GM19099 (cell line): ENCODE results near the gene STN1.

Experiments
- POLR2A ChIP-seq: IDR thresholded peaks from 3 replicates; pipeline ENCODE4 v1.6.1; 2011; ENCODE audit warnings: low read depth; ENCODE audit not compliant: insufficient read length; ENCODE audit errors: extremely low read depth

STN1 gene

DNA sequence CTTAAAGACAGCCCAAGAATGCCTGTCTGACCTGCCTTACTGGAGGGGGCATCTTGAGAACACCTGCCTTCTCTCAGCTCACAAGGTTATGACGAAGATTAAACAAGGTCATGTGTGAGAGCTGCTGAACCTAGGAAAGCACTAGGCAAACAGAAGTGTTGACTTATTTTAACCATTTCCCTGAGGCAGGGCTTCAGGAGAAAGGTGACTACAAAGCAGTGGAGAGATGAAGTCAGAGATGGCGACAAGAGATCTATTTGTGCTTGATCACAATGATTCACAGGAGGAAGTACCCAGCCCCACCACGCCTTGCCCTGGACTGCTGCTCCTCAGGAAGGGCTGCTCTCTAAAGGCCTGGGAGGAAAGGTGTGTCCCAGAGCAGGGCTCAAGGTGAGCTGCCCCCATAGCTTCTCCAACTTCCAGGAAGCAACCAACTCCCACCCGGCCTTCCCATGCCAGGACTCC lies 27.8 kb downstream of the STN1 start:
- TF ChIP-seq POLR2A: no peak

DNA sequence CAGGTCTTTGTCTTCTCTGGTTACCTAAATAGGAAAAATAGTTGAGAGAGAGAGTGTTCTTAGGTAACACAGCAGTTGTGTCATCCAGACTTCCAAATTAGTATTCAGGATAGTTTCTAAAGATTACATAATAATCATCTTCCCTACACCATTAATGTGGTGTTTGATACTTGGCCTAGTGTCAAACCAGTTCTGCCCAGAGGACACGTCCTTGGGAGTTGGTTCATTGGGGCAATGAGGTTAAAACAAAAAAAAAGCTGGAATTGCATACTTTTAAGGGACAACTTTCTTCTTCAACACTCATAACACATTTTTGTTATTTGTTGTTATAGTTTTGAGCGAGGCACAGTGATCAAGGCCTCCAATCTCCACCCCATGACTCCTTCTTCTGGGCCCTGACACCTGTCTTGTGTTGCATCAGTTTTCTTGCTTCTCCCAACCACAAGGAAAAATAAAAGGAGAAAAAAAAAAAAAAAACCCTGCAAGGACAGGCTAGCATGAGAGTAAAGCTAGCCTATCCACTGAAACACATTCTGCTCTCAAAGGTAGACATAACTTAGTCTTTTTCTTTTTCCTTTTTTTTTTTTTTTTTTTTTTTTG lies 28.8 kb downstream of the STN1 start:
- TF ChIP-seq POLR2A: no peak

DNA sequence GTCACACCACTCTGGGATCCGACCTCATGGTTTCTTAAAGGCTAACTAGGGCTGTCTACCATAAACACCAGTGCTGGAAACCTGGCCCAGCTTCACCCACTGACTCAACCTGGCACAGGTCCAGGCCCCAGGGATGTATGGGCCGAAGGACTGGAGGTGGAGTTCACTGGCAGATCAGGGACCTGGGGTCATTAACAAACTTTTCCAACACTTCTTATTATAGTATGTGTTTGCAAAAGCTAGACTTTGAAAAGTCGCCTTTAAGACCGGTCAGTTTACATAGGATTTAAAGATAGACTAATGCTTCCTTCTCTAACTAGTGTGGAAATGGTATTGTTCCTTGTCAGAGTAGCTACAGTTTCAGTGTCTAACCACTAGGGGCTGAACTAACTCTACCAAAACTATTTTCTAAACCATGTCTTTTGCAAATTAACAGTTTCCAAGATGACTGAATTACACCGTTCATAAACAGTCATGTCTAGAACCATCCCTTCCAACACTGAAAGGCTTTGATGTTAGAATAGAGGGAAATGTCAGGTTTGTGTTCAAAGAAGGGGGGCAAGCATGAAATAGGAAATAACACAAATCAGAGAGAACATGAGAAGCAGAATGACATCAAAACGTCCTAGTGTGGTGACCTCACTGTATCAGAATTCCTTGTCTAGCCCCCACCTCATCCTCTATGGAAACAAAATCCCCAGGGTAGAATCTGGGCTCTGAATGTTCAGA lies 29.7 kb downstream of the STN1 start:
- TF ChIP-seq POLR2A: no peak

DNA sequence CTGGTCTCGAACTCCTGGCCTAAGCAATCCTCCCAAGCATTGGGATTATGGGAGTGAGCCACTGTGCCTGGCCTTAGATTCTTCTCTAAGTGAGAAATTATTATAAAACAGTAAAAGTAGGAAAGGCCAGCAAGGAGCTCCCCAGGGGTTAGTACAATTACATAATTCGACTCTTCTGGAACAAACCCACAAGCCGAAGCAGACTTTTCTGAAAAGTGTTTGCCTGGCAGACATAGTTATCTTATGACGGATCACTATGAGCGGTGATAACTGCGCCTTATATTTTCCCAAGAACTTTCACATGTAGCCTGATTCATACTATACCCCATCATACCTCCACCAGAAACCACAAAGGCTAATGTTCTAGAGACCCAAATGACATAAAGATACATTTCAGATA lies 32.4 kb downstream of the STN1 start:
- TF ChIP-seq POLR2A: no peak

DNA sequence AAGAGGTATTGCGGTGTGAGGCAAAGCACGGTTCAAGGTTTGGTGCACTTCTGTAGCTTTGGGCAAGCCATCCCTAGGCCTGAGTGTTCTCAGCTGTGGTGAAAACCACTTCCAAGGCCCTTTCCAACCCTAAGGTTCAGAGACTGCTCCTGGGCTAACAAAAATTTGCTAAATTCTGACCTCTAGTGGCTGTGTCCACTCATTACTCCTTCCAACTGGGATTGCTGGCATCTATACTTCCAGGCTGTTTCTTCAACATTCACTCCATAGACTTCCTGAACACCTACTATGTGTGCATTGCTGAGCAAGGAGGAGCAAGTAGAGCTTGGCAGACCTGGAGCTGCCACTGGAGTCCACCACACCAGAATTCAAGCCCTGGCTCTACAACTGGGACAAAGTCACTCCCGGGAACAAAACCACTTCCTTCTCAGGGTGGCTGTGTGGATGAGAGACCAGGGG lies 33.3 kb downstream of the STN1 start:
- TF ChIP-seq POLR2A: no peak

DNA sequence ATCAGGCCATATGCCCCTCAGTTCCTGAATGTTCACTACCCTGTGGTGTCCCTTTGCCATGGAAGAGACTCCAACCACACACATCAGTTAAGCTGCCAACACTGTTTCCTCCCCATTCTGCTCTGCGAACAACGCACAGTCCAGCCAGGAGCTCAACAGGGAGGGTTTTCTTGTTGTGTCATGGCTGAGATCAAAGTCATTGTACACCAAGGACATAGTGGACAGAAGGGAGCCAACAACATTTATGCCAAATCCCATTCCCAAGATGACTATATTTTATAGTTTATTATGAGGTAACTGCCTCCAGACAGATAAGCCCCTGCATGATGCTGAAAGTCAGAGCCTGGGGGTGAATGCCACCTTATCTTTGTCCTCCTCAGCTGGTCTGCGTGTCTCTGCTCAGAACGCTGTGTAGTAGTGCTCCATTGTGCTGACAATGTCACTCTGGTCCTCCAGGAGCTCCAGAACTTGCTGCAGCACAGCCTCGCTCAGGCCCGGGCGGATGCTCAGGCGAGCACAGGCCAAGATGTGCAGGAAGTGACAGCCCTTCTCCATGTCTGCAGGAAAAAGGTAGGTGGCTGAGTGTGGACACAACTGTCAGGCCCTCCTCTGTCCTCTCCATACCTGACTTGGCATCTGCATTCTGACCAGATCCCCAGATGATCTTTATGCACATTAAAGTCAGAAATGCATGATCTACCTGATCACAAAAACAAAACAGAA lies 35.5 kb downstream of the STN1 start:
- no peak for TF ChIP-seq POLR2A

DNA sequence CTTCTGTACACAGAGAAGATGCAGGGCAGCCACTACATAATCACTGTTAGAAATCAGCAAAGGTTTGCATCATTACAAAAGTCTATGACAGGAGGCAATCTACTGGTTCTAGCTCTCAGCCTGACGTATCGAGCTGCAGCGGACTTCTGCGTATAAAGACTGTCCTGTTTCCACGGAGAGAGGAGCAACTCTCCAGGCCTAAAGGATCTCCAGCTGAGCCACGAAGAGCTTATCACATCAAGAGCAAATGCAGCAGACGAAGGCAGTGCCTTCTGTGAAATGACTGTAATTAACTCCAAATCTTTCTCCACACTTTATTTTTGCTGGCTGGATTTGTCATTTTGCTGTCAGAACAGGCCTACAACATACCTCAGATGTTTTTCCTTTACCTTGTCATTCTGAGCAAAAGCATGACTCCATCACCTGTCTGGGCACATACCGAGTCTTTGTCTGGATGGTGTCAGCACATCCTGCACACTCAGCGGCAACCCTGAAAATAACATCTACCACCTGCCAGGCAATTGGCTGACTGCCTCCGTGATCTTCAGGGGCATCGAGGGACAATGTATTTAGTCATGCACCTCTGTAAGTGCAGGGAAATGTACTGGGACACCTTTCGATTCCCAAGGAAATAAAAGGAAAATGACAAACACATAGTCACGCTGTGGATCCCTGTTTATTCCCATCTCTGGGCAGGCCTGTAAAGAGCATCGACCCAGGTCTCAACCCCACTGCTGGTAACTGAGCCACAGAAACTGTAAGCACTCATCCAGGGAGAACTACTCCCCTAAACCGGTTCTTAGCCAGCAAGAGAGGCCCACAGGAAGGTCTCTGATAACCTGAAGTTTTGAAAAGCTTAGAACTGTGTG lies 36.3 kb downstream of the STN1 start:
- no peak for TF ChIP-seq POLR2A

DNA sequence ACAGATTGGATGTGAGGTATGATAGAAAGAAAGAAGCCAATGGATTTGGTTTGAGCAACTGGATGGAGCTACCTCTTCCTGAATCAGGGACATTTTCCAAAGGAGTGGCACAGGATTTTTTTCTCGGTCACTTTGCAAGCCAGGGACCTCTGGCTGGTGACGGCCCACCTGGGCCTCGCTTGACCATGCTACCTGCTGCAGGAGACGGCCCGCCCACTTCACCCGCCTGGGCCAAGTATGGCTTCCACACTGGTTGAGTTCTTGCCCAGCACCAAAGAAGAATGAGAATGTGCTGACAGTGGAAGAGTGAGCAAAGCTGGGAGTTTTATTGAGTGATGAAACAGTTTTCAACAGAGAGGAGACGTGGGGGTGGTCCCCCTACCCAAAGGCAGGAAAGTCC lies 38.2 kb downstream of the STN1 start:
- TF ChIP-seq POLR2A: no peak

DNA sequence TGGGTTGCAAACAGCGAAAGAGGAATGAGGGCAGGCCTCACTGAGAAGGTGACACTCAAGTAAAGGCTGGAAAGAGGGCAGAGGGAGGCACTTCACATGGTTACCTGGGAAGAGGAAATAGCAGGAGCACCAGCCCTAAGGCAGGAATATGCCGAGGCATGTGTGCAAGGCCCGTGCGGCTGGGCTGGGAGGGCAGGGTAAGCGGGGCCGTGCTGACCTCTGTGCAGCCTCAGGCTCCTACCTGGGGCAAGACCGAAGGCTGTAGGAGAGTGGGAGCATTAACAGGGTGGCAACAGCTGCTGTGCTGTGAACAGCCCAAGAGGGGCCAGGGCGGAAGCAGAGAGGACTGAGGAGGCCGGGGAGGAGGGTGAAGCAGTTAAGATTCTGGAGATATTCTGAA lies 38.6 kb downstream of the STN1 start:
- TF ChIP-seq POLR2A: no peak

DNA sequence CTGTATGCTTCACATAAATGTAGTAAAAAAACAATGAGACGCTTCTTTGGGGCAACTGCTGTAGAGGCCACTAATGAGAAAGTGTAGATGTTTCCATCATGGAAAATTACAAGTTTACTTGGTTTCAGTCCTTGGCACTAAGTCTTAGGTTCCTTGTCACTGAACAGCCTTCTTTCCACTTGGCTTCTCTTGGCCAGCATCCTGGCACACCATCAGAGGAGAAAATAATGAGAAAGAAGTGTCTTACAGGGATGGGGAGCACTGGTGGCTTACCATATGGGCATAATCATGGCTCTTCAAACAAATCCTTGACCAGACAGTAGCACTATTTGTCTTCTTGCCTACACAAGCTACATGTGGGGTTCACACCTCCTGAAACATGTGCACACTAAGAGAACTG lies 40.1 kb downstream of the STN1 start:
- TF ChIP-seq POLR2A: no peak

DNA sequence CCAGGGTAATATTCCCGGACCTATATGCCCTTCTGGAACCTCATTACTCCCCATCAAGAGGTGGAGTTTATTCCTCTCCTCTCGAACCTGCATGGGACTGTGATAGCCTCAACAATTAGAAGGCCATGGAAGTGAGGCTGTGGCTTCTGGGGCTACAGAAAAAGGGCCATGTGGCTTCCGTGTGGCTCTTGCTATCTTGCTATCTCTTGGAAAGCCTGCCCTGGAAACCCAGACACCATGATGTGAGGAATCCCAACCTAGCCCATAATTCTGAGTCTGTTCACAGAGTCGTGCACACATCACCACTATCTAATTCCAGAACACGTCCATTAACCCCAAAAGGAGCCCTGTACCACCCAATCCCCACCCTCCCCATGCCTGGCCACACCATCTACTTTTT lies 41.8 kb downstream of the STN1 start:
- no peak for TF ChIP-seq POLR2A

DNA sequence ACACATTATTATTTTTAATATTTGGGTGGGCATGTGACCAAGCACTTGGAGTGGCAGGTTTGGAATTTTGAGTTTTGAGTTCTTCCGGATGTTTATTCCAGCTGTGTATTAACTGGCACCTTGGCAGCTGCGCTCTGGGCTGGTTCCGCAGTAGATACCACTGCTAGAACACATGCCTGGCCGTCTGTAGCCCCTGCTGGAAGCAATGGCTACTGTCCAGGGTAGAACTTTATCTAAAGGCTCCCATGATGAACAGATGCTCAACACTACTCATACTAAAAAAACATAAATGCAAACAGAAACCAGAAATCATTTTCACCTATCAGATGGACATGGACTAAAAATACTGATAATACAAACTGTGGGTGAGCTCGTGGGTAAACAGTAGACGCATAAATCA lies 43.3 kb downstream of the STN1 start:
- no peak for TF ChIP-seq POLR2A

DNA sequence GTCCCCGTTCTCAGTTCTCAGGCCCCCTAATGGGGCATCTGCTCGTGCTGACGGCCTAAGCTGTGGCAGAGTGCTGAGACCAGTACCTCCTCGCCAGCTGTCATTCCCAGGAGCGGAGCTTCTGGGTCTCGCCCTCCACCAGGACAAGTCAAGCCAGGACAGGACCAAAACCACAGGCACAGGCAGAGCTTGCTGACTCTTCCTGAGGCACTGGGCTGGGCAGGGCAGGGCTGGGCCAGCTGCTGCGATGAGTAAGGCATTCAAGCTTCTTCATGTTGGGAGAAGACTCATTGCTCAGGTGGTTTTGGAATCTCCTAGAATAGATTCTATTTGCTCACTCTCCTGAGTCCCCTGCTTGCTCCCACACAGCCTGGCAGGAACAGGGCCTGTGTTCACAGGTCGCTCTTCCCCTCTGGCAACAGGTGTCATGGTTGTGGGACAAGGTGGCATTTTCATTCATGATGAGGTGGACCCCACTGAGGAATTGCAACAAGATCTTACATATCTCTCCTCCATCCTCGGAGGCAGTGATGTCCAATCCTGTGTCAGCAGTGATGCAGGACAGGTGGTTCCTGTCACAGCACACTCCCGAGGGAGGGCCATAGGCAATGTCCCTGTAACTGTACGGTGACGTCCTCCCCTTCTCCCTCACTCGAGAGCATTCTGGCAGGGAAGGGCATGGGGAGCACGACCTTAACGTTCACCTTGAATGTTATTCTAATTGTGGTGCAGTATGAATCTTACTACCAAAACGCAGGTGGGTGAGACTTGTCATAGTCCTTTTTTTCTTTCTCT lies 45.6 kb downstream of the STN1 start:
- TF ChIP-seq POLR2A: no peak

DNA sequence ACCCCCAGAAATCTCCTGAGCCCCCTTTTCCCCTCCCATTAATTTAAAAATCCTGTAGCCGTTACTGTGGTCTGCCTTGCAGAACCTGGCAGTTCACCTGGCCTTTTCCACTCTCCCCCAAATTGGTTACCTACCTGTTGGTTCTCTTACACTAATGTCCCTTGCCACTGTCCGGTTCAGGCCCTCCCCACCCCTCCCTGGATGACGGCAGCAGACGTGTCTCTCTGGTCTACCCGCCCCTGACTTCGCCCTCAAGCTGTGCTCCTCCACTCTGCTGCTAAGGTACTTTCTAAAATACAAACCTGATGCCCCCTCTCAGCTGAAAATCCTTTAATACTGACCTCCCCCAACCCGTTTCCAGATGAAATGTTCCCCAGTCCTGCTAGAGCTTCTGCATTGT lies 47.0 kb downstream of the STN1 start:
- no peak for TF ChIP-seq POLR2A
